HG02938 (cell line): Measurements from ENCODE around the gene NAV2.
"Not testable (repeated sequence)": the region's sequence is repeated elsewhere in the genome, so short reads cannot be mapped to it uniquely, and the experiment has no call there.

Source experiments
- ATAC-seq: cut with Tn5 transposase; IDR thresholded peaks from one replicate; pipeline ENCODE4 v1.9.1; 2021; ENCODE audit warnings: mild to moderate bottlenecking, moderate library complexity; ENCODE audit not compliant: unreplicated experiment

NAV2 gene

DNA sequence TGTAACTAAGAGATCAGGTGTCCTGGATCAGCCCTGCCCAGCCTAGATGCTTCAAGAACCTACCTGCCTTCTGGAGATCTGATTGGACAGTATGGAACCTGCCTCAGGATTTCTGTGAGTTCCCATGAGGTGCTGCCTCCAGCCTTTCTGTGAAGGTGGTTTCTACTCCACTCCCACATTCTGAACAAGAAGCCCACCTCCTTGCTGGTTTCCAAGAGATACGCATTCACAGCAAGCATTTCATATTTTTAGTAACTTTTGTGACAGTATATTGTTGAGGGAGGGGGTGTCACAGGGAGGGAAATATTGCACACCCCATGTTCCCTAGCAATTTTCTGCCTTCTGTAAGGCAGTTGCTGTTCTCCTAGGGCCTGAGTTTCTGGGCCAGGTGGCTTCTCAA lies 204.4 kb downstream of the NAV2 start:
- ATAC-seq, result no peak

DNA sequence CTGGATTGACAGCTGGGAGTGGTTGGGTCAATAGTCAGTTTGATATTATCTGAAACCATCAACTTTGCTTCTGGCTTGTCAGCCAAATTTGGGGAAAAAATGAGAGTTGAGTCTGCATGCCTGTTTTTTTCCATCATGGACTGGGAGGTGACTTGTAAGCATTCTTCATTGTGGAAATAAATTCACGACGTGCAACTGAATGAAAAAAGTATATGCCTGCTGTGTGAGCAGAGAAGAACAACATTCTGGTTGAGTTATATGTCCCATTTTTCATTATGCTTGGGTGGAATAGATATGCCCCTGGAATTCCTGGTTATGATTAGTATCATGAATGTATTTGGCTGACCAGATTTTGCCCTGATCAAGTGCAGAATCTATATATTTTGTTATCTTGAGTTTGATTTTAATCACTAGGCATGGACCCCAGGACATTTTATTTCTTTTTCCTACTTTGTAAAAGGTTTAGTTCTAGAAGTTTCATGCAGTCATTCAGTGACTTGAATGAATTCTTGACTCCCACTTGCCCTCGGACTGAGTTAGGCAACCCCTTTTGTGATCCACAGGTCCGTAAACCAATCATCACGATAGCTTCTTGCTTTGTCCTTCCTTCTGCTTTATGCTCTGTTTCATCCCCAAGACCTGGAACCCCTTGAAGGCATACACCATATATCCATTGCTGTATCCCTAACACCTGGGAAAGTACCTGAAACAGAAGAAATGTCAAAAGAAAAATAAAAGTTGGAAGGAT lies 205.8 kb downstream of the NAV2 start:
- no peak for ATAC-seq

DNA sequence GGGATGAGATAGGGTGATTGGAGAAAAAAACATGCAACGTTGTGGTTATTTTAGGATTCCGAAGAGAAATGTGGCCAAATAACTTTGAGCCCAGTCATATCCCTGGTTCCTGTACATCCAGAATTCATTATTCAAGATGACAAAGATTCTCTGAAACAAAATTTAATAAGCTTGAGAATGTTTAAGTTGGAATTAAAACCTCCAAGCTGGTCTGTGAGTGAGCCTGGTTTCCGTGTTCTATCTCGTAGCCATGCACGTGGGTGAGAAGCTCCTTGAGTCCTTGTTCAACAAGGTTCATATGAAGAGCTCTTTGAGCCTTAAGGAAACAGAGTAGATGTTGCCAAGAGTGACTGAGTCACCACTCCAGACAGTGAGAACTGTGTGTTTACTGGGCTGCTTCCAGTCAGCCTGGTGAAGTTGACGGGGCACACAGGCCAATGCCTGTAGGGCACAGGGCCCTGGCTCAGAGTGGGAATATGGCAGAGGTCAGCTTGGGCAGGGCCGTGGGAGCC lies 206.5 kb downstream of the NAV2 start:
- no peak for ATAC-seq

DNA sequence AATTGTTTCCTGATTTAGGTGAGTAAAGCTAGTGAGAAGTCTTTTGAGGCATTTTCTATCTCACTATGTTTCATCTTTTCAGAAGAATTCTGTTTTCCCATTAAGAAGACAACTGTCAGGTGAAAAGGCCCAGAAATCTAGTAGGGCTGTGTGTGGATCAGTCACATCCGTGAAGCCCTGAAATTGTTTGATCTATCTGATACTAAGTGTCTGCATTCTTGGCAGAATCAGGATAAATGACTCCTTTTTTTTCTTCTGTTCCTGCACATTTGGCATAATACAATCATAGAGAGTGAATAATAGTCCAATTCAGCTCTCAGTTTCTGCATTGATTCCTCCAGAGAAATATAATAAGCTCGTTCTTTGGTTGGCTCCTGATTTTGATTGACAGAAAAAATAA lies 208.3 kb downstream of the NAV2 start:
- ATAC-seq, result no peak

DNA sequence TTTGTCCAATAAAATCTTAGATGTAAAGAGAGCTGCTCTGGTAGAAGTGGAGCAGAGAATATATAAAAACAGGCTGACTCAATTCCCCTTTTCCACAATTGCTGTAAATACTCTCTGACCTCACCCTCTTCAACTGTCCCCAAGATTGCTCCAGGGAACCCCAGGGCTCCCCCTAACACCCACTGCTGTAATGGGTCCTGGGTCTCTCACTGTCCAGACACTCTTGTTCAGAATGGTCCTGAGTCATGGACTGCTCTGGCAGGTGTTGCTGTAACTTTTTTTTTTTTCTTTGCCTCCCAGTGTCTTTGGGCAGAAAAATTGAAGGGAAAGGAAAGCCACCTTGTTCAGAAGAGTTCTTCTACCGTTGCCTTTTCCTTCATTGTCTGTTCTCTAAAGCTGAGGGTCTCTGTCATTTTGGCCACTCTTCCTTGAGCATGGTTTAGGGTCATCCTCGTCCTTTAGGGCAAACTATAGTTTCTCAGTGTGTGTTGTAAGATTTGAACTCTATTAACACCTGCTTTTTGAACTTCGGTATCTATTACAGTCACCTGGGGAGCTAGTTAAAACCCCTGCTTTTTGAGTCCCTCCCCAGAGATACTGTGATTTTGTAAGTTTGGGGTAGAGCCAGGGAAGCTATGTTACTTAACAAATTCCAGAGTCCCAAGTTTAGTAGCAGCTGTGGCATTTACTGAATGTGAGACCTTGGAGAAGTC lies 209.5 kb downstream of the NAV2 start:
- no peak for ATAC-seq

DNA sequence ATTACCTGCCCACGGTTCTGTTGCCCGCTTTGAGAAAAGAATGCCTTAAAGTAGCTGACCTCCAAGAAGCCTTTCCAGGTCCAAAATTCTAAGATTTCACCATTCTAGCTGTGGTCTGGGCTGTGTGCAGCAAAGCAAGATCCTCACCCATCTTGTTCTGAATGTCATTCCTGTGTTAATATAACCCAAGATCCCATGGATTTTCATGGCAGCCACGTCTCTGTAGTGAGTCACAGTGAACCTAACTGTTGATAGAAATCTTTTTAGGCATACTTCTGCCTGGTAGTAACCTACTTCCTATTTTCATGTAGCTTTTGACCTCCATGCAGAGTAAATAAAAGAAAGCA lies 210.0 kb downstream of the NAV2 start:
- ATAC-seq, result no peak

DNA sequence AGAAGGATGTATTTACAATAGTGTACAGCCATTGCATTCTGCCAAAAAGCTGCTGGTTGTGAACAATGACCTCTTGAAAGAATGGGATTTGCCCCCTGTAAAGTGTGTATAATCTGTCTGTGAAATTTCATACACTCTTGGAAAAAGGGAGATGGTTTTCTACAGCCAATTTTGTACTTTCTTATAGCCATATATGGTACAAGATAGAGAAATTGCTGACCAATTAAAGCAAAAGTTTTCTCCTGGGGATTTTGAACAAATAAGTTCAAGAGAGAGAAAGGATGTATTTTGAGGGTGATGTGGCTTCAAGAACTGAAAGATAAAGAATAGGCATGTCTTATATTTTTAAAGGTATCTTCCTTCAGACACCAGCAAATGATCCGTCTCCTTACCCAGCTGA lies 211.0 kb downstream of the NAV2 start:
- no peak for ATAC-seq

DNA sequence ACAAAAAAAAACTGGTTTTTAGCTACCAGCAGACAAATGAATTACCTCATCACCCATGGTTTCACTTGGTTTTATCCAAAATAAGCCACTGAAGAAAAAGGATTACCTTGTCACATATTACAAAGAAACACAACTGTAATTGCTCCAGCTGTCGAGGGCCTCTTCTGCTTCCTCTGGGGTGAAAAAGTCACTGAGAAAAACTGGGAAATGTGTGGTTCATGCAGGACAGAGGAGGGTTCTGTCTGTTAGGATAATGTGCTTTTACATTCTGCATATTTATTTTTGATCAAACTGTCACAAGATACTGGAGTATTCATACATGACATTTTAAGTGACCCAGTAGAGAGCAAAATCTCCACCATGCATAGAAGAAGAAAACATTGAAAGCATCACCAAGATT lies 211.7 kb downstream of the NAV2 start:
- no peak for ATAC-seq

DNA sequence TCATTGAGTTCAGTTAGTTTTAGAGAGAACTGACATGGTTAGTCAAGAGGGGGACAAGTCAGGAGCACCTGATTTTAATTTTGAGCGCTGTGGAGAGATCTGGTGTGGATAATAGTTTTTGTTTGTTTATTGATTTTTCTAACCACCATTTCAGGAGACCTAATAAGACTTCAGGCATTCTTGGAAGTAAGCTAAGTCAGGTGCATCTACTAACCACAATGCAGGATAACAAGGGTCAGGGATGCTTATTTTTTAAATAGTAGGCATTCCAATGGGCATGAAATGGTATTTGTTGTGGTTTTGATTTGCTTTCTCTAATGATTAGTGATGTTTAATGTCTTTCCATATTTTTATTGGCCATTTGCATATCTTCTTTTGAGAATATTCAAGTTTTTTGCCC lies 212.1 kb downstream of the NAV2 start:
- no peak for ATAC-seq

DNA sequence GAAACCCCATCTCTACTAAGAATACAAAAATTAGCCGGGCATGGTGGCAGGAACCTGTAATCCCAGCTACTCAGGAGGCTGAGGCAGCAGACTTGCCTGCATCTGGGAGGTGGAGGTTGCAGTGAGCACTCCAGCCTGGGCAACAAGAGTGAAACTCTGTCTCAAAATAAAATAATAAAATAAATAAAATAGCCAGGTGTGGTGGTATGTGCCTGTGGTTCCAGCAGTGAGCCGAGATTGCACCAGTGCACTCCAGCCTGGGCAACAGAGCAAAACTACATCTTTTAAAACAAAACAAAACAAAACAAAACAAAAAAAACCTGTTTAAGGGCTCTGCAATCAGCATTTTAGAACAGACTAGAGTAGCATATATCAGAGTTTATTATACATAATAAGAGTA lies 214.8 kb downstream of the NAV2 start:
- ATAC-seq, result not testable (repeated sequence)

DNA sequence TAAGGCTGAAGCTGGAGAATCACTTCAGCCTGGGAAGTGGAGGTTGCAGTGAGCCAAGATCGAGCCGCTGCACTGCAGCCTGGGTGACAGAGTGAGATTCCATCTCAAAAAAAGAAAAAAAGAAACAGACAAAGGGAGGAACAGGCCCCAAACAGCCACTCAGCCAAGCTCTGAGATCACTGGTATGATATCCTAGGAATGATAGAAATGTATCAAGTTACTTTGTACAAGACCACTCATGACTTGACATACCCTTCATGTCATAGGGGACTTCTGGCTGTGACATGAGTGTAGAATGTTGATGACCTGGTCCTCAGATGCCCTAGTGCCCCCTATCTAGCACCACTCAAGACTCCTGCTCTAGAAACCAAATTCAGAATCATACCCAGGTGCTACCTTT lies 216.5 kb downstream of the NAV2 start:
- ATAC-seq, result no peak

DNA sequence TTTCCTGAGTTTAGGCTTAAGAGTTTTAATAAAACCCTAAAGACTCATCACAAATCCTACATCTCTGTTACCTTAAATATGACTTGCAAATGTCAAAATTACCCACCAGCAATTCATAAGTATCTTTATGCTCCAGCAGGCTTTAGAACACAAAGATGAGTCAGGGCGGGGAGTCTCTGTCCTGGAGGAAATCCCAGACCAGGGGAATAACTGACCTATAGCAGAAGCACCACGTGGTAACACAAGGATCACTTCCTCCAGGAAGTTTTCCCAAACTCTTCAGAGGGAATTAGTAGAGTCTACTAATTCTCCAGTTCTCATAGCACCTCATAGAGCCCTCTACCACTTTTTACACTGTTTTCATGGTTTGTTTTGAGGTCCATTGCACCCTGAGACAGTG lies 217.0 kb downstream of the NAV2 start:
- ATAC-seq, result no peak

DNA sequence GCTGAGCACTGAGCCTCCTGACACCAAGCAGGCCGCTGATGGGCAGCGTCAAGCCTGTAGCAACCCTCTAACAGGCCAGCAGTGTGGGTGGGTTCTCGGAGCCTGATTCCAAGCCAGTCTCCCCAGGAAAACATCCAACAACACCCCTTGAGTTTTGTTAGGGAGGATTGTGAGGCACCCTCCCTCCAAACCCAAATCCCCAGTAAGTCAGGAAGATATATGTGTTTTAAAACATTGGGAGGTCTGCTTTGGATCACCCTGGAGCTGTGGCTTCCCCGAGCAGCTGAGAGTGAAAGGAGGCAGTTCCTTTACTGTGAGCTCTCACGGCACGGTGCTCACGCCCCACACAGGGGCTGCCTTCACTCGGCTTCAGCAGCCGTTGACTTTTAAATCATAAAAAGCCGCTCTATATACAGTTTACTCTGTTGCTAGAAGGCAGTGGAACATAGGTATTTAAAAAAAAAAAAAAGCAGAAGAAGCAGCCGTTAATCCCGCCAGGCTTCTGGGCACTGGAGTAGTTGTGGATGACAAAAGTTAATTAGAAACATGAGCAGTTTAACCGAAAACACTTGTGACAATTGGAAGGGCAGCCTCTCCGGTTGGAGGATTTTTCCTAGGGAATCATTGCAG lies 218.6 kb downstream of the NAV2 start:
- no peak for ATAC-seq

DNA sequence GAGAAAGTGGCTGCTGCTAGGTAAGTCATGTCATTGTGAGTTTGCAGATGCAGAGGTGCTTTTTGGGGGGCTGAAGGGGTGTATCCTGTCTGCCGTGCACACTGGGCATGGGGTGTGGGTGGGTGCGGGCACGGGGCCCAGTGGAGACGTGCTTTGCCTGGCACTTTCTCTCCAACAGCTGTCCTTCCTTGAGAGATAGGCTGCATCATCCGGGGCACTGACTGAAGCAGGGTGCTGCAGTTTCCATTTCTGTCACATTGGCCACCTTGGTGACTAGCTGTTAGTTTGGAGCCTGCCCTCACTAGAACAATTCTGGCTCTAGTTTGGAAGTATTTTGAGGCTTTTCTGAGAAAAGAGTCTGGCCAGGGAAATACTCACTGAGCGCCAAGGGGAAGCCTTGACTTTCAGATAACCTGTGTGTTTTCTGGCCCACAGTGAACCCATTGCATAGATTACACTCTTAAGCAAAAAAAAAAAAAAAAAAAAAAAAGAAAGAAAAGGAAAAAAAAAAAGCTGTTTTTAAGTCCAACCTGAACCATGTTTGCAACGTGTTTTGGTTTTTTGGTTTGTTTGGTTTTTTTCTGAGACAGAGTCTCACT lies 219.2 kb downstream of the NAV2 start:
- ATAC-seq, result no peak

DNA sequence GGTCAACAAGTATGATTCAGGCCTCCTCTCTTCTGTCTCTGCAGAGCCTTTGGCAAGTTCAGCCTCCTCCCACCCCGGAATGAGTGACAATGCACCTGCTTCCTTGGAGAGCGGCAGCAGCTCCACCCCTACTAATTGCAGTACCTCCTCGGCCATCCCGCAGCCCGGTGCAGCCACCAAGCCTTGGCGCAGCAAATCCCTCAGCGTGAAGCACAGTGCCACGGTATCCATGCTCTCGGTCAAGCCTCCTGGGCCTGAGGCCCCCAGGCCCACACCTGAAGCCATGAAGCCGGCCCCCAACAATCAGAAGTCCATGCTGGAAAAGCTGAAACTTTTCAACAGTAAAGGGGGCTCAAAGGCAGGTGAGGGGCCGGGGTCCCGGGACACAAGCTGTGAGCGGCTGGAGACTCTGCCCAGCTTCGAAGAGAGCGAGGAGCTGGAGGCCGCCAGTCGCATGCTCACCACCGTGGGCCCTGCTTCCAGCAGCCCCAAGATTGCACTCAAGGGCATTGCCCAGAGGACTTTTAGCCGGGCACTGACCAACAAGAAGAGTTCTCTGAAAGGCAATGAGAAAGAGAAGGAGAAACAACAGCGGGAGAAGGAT lies 220.6 kb downstream of the NAV2 start:
- ATAC-seq, result no peak

DNA sequence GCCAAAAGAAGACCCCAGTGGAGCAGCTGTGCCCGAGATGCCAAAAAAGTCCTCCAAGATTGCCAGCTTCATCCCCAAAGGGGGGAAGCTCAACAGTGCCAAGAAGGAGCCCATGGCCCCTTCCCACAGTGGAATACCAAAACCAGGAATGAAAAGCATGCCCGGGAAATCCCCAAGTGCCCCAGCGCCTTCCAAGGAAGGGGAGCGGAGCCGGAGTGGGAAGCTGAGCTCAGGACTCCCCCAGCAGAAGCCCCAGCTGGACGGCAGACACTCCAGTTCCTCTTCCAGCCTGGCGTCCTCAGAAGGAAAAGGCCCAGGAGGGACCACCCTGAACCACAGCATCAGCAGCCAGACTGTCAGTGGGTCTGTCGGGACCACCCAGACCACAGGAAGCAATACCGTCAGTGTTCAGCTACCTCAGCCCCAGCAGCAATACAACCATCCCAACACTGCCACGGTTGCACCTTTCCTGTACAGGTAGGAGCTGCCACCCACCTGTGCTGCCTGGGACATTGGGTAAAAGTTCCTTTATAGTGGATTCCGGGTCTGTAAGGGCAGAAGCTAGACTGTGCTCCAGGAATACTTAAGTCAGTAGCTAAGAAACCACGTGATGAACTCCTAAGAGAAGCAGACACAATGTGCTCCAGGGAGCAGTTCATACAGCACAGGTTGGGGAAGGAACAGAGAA lies 221.3 kb downstream of the NAV2 start:
- no peak for ATAC-seq

DNA sequence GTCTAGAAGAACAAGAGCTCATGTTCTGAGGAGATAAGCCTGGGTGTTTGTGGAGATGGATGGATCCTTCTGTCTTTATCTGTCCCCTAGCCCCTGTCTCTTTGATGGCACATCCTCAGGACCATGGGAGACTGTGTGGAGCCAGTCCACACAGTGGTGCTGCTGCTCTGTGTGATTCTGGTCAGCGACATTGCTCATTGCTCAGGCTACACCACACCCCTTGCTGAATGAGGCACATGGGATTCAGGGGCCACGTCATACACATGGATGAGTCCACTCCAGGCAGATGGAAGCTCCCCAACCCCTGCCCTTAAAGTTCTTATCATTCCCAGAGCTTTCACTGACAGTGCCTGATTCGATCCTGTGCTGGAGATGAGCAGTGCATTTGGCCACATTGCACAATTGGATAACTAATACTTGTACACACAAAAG lies 222.2 kb downstream of the NAV2 start:
- ATAC-seq, result no peak

DNA sequence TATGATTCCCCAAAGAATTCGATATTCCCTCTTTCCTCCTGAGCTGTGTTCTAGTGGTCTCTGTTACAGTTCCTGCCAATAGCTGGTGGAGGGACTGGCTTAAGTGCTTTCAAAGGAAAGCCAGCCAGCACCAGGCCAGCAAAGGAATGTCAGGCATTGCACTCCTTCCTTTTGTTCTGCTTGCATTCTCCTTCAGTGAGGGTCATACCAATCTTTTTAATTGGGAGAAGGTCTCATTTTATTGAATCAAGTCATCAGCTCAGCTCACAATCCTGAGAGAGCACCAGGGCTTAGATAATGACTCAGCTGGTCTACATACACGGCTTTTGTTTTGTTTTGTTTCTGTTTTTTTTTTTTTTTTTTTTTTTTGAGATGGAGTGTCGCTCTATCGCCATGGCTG lies 222.9 kb downstream of the NAV2 start:
- no peak for ATAC-seq

DNA sequence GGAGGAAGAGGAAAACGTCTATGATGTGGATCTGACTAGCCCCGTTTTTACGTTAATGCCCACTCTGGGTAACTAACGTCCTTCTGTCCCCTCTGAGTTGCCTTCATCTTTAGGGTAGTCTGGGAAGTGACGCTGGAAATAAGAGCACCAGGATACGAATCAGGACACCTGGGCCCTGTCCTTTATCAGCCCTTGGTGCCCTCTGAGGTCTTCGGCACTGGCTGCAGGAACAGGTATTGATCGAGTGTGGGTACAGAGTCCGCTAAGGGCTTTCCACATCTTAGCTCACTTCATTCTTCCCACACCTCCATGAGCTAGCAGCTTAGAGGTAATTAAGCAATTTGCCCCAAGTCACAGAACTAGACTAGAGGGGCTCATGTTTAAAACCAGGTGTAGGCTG lies 223.8 kb downstream of the NAV2 start:
- ATAC-seq, result no peak

DNA sequence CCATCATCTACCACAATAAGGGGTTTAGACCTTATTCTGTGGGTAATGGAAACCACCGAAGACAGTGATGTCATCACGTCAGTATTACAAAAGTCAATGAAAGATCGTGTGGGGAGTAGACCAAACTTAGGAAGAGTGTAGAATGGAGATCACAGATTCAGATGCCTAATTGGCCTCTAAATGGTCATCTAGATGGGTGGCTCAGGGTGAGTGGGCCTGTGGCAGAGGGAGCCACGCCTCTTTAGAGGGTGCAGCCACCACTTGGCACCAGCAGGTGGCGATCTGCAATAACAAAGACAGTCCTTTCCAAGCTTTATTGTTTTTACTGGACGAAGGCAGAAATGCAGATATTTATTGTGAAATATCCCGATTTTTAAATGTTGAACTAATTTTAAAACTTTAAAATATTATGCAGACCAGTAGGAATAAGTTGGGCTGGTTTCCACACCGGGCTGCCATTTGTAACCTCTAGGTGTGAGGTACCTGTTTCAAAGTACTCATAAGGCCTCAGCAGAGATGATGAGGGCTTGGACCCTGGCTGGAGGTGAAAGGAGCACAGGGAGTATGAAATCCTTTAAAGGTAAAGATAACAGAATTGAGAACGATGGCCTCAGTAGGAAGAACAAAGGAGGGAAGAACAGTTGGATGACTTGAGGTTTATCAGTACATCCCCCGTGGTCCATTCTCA lies 225.7 kb downstream of the NAV2 start:
- ATAC-seq, result peak; percentile 51
